HCT116 (cell line): ENCODE data around the gene PLG. TPM values are rescaled to one million over a fixed set of nuclear protein-coding genes. Genes with fewer than 3 reads are reported as not detected.
"Not testable (repeated sequence)": the region's sequence is repeated elsewhere in the genome, so short reads cannot be mapped to it uniquely, and the experiment has no call there.

Experiments used
- ATAC-seq: fragments of 200-7000 bp; cut with Tn5 transposase; 2 replicates; pipeline ENCODE4 v1.9.1; 2020; ENCODE audit warnings: mild to moderate bottlenecking, moderate library complexity
- BruUV-seq: library from RNA; stranded (reverse); fragments of 400-500 nt; replicated peaks from 2 replicates; lab custom pipeline; 2021; lab: Mats Ljungman, UMichigan
- CTCF ChIA-PET: fragments of 300-600 bp; sonication (Branson Sonifier 250); formaldehyde crosslinking; loops from one replicate; lab custom pipeline; 2021; ENCODE audit warnings: antibody characterized with exemption; lab: Charles Lee
- POLR2A ChIA-PET: fragments of 300-600, 350-600 bp; sonication (Branson Sonifier 250); formaldehyde crosslinking; loops from one replicate; lab custom pipeline; 2021; ENCODE audit warnings: antibody characterized with exemption; lab: Charles Lee
- RAD21 ChIA-PET, 2 experiments: fragments of 300-600 bp; sonication (Branson Sonifier 250); formaldehyde crosslinking; loops; one replicate each; lab custom pipeline; 2023; ENCODE audit warnings: low total read pairs in 2 of 2; ENCODE audit not compliant: uncharacterized antibody in 2 of 2, unreplicated experiment in 2 of 2, low non-redundant PET in 1 of 2; lab: Charles Lee
- DNase-seq: peaks from one replicate; pipeline ENCODE4 v3.0.0-alpha.2; 2010; ENCODE audit warnings: low read depth, low spot score
- H2AFZ ChIP-seq: fragments of 200-600 bp; shearing (Covaris generic), sonication (generic); 2 replicates; pipeline ENCODE4 v1.6.1; 2017; ENCODE audit warnings: low read depth, mixed run types, mixed read lengths, antibody characterized with exemption, low read length; ENCODE audit not compliant: poor library complexity, severe bottlenecking
- H3K27ac ChIP-seq: 2 replicates; pipeline ENCODE4 v1.5.1; 2012; ENCODE audit warnings: low read depth, low read length
- H3K27me3 ChIP-seq: fragments of 200-600 bp; sonication (generic); 2 replicates; pipeline ENCODE4 v1.6.1; 2016; ENCODE audit warnings: mixed run types, low read length, mixed read lengths; ENCODE audit not compliant: insufficient read depth
- H3K36me3 ChIP-seq, 2 experiments: fragments of 200-500 bp in 1 of 2; fragments of 200-600 bp in 1 of 2; sonication (Bioruptor generic) in 1 of 2; sonication (generic) in 1 of 2; 2 replicates each; pipeline versions ENCODE4 v1.5.1 to v1.6.1; 2014 to 2016; ENCODE audit warnings: low read length in 2 of 2, inconsistent platforms in 1 of 2, mixed read lengths in 1 of 2, mixed run types in 1 of 2; ENCODE audit not compliant: insufficient read depth in 2 of 2, control insufficient read depth in 1 of 2
- H3K4me1 ChIP-seq, 2 experiments: fragments of 200-600 bp in 1 of 2; sonication (generic) in 1 of 2; 2 replicates each; pipeline versions ENCODE4 v1.5.1 to v1.6.1; 2012 to 2017; ENCODE audit warnings: low read length in 2 of 2, inconsistent platforms in 1 of 2, mild to moderate bottlenecking in 1 of 2, mixed read lengths in 1 of 2, mixed run types in 1 of 2, moderate library complexity in 1 of 2; ENCODE audit not compliant: insufficient read depth in 2 of 2, control insufficient read depth in 1 of 2
- H3K4me2 ChIP-seq: fragments of 200-600 bp; sonication (generic); 2 replicates; pipeline ENCODE4 v1.6.1; 2017; ENCODE audit warnings: mixed run types, low read length, mixed read lengths
- H3K4me3 ChIP-seq, 2 experiments: fragments of 200-600 bp in 1 of 2; sonication (generic) in 1 of 2; replicated peaks in 1 of 2; 2 replicates each; pipeline ENCODE4 v1.5.1; 2011 to 2016; ENCODE audit warnings: low read length in 2 of 2, control low read depth in 1 of 2, low read depth in 1 of 2, mild to moderate bottlenecking in 1 of 2, mixed read lengths in 1 of 2, mixed run types in 1 of 2
- H3K79me2 ChIP-seq: fragments of 200-600 bp; sonication (generic); 2 replicates; pipeline ENCODE4 v1.6.1; 2017; ENCODE audit warnings: mild to moderate bottlenecking, mixed run types, low read length, moderate library complexity, mixed read lengths; ENCODE audit not compliant: insufficient read depth
- H3K9ac ChIP-seq: fragments of 200-600 bp; sonication (generic); 2 replicates; pipeline ENCODE4 v1.6.1; 2016; ENCODE audit warnings: low read length, mixed read lengths
- H3K9me2 ChIP-seq: fragments of 200-600 bp; sonication (generic), shearing (Covaris generic); 2 replicates; pipeline ENCODE4 v1.6.1; 2017; ENCODE audit warnings: mixed run types, mild to moderate bottlenecking, moderate library complexity; ENCODE audit not compliant: insufficient read depth
- H3K9me3 ChIP-seq, 2 experiments: fragments of 200-500 bp in 1 of 2; fragments of 200-600 bp in 1 of 2; sonication (Bioruptor generic) in 1 of 2; sonication (generic) in 1 of 2; 2 replicates each; pipeline ENCODE4 v1.6.1; 2014 to 2017; ENCODE audit warnings: low read length in 2 of 2, mixed read lengths in 2 of 2, inconsistent platforms in 1 of 2, low read depth in 1 of 2, mild to moderate bottlenecking in 1 of 2, mixed run types in 1 of 2, moderate library complexity in 1 of 2; ENCODE audit not compliant: control insufficient read depth in 1 of 2, insufficient read depth in 1 of 2
- H4K20me1 ChIP-seq: fragments of 200-600 bp; sonication (generic), shearing (Covaris generic); 2 replicates; pipeline ENCODE4 v1.6.1; 2017; ENCODE audit warnings: mixed run types, mild to moderate bottlenecking, moderate library complexity; ENCODE audit not compliant: insufficient read depth
- CEBPB ChIP-seq: IDR thresholded peaks from 2 replicates; pipeline ENCODE4 v1.6.1; 2012; ENCODE audit warnings: low read depth
- POLR2AphosphoS5 ChIP-seq: IDR thresholded peaks from 2 replicates; pipeline ENCODE4 v1.6.1; 2011; ENCODE audit warnings: mild to moderate bottlenecking, low read depth, low read length, moderate library complexity
- RAD21 ChIP-seq: IDR thresholded peaks from 2 replicates; pipeline ENCODE4 v1.6.1; 2012; ENCODE audit warnings: low read depth, mild to moderate bottlenecking
- SIN3A ChIP-seq: IDR thresholded peaks from 2 replicates; pipeline ENCODE4 v1.6.1; 2012; ENCODE audit warnings: low read depth
- TCF7L2 ChIP-seq: IDR thresholded peaks from 2 replicates; pipeline ENCODE4 v1.7.0; 2011; ENCODE audit warnings: borderline replicate concordance, inconsistent platforms; ENCODE audit not compliant: insufficient read depth, insufficient read length; ENCODE audit errors: extremely low read depth
- intact Hi-C: fragments of 100-400 bp; cut with micrococcal nuclease; formaldehyde crosslinking; loops from 2 replicates; pipeline ENCODE4 v1.10.0; 2022
- total RNA-seq: library from RNA; stranded (reverse); gene quantifications from one replicate; pipeline ENCODE4 v1.2.1, GENCODE V29; 2021; ENCODE audit not compliant: unreplicated experiment
- TF ChIP-seq, protein P1 (sequence below): IDR thresholded peaks from 2 replicates; pipeline ENCODE4 v1.6.1; 2012; ENCODE audit warnings: low read depth
- TF ChIP-seq, protein P2 (sequence below), 3 experiments: fragments of 200-600 bp in 1 of 3; sonication (generic) in 1 of 3; IDR thresholded peaks in 2 of 3; conservative IDR thresholded peaks in 1 of 3; 2 replicates each; pipeline ENCODE4 v1.5.1; 2012 to 2017; ENCODE audit warnings: low read depth in 2 of 3, low read length in 2 of 3, antibody characterized with exemption in 1 of 3, borderline replicate concordance in 1 of 3, control low read depth in 1 of 3, mild to moderate bottlenecking in 1 of 3, mixed read lengths in 1 of 3, mixed run types in 1 of 3, moderate library complexity in 1 of 3; ENCODE audit not compliant: insufficient read depth in 1 of 3
- TF ChIP-seq, protein P3 (sequence below): IDR thresholded peaks from 2 replicates; pipeline ENCODE4 v1.6.1; 2012

PLG gene
- total RNA-seq, 1 experiment from 2014 or later, result 0.69 TPM

DNA sequence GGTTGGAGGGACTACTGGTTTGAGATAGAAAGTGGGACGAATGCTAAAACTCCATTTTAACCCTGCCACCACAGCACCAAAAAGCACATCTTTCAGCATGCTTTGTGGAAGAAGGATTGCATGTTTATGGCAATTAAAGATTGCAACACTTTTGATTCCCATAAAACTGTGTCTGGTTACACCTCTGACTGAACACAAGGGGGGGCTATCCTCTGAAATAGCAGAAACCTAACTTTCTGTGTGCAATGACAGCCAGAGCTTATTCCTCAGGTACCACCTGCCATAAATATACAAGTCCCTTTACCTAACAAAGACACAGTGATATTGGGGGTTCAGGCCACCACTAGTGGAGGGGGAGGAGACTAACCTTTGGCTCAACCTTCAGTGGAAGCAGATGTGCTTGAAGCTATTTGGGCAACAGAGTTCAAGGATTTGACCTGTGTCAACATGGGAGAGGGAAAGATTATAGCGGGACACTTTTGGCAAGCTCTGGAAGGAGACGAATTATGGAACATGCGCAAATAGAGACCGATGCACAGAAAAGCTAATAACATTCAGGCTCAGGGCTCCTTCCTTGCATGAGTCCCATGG lies 9.6 kb upstream of the PLG start:
- H3K79me2 ChIP-seq, result no peaks in the 10 kb centered on the region
- TF ChIP-seq POLR2AphosphoS5 (no peak), SIN3A (no peak), RAD21 (peak; percentile 27; the same call in 1 of the 2 replicates), TCF7L2 (no peak), CEBPB (peak; percentile 56; the same call in 1 of the 2 replicates)
- TF ChIP-seq, protein P1, sequence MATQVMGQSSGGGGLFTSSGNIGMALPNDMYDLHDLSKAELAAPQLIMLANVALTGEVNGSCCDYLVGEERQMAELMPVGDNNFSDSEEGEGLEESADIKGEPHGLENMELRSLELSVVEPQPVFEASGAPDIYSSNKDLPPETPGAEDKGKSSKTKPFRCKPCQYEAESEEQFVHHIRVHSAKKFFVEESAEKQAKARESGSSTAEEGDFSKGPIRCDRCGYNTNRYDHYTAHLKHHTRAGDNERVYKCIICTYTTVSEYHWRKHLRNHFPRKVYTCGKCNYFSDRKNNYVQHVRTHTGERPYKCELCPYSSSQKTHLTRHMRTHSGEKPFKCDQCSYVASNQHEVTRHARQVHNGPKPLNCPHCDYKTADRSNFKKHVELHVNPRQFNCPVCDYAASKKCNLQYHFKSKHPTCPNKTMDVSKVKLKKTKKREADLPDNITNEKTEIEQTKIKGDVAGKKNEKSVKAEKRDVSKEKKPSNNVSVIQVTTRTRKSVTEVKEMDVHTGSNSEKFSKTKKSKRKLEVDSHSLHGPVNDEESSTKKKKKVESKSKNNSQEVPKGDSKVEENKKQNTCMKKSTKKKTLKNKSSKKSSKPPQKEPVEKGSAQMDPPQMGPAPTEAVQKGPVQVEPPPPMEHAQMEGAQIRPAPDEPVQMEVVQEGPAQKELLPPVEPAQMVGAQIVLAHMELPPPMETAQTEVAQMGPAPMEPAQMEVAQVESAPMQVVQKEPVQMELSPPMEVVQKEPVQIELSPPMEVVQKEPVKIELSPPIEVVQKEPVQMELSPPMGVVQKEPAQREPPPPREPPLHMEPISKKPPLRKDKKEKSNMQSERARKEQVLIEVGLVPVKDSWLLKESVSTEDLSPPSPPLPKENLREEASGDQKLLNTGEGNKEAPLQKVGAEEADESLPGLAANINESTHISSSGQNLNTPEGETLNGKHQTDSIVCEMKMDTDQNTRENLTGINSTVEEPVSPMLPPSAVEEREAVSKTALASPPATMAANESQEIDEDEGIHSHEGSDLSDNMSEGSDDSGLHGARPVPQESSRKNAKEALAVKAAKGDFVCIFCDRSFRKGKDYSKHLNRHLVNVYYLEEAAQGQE, result no peak
- TF ChIP-seq, protein P2, sequence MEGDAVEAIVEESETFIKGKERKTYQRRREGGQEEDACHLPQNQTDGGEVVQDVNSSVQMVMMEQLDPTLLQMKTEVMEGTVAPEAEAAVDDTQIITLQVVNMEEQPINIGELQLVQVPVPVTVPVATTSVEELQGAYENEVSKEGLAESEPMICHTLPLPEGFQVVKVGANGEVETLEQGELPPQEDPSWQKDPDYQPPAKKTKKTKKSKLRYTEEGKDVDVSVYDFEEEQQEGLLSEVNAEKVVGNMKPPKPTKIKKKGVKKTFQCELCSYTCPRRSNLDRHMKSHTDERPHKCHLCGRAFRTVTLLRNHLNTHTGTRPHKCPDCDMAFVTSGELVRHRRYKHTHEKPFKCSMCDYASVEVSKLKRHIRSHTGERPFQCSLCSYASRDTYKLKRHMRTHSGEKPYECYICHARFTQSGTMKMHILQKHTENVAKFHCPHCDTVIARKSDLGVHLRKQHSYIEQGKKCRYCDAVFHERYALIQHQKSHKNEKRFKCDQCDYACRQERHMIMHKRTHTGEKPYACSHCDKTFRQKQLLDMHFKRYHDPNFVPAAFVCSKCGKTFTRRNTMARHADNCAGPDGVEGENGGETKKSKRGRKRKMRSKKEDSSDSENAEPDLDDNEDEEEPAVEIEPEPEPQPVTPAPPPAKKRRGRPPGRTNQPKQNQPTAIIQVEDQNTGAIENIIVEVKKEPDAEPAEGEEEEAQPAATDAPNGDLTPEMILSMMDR (IDR thresholded peaks at IDR 0.05 in 2 of 3, conservative IDR thresholded peaks at IDR 0.05 in 1 of 3; ENCODE audit: borderline replicate concordance in 1 of 3, insufficient read depth in 1 of 3, low read depth in 2 of 3, low read length in 2 of 3), result peak in 2 of 3 experiments; percentile 44 to 60; a peak in 4 of 6 replicates
- TF ChIP-seq, protein P3, sequence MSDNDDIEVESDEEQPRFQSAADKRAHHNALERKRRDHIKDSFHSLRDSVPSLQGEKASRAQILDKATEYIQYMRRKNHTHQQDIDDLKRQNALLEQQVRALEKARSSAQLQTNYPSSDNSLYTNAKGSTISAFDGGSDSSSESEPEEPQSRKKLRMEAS, result no peak
- no peaks in the 10 kb centered on the region for H3K4me1 ChIP-seq
- H3K36me3 ChIP-seq, result no peaks in the 10 kb centered on the region
- H3K27me3 ChIP-seq, result no peaks in the 10 kb centered on the region
- H3K9me2 ChIP-seq, result no peaks in the 10 kb centered on the region; the same call in 1 of the 2 replicates
- ATAC-seq (no peak; the same call in 1 of the 2 replicates), DNase-seq (no peak)
- no peaks in the 10 kb centered on the region for H4K20me1 ChIP-seq
- no peak overlapping the region for H3K27ac ChIP-seq
- RAD21 ChIA-PET, result no interaction called here
- CTCF ChIA-PET, result no interaction called here
- no peak overlapping the region for H2AFZ ChIP-seq
- no peak overlapping the region for H3K4me2 ChIP-seq
- no TSS peak for BruUV-seq
- H3K9me3 ChIP-seq, result no peaks in the 10 kb centered on the region
- POLR2A ChIA-PET, result no interaction called here
- no peak overlapping the region for H3K4me3 ChIP-seq
- H3K9ac ChIP-seq, result no peak overlapping the region
- intact Hi-C loops, result no loop called here

DNA sequence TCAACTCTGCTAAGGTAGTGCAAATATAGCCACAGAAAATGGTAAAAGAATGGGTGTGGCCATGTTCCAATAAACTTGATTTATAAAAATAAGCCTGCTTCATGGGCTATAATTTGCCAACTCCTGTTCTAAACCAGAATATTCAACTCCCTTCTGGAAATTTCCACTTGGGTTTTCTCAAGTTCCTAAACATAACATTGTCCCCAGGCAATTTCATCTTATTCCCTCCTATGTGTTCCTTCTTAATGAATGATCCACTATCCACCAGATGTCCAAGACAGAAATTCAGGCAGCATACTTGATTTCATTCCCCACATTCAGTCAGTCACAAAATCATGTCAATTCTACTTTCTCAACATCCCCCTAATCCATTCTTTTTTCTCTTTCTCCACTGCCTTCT lies 7.0 kb upstream of the PLG start:
- RAD21 ChIA-PET, DNase-seq, H3K4me2 ChIP-seq, POLR2A ChIA-PET, H3K27ac ChIP-seq, H4K20me1 ChIP-seq, H3K9ac ChIP-seq, H3K9me2 ChIP-seq, H3K4me1 ChIP-seq, H3K36me3 ChIP-seq, H3K27me3 ChIP-seq, CTCF ChIA-PET, H3K79me2 ChIP-seq, H3K4me3 ChIP-seq, ATAC-seq, BruUV-seq, H3K9me3 ChIP-seq, H2AFZ ChIP-seq, intact Hi-C loops: not testable (repeated sequence)
